Astrocyte (in vitro differentiated cells and primary cell): Measurements from ENCODE around the gene ADORA2A. TPM values are rescaled to one million over a fixed set of nuclear protein-coding genes. Genes with fewer than 3 reads are reported as not detected.

Experiments
- DNase-seq: peaks from one replicate; pipeline ENCODE4 v3.0.0-alpha.2; 2010; ENCODE audit warnings: low read depth
- FAIRE-seq: peaks from 2 replicates; lab custom pipeline; 2011; peaks lifted over from hg19 to GRCh38; lab: Jason Lieb, UNC
- H2AFZ ChIP-seq: 2 replicates; pipeline ENCODE4 v1.6.0; 2012; ENCODE audit warnings: low read depth, low read length, inconsistent platforms
- H3K27ac ChIP-seq: 2 replicates; pipeline ENCODE4 v1.5.1; 2011; ENCODE audit warnings: low read depth, low read length, inconsistent platforms
- H3K27me3 ChIP-seq: 2 replicates; pipeline ENCODE4 v1.6.0; 2011; ENCODE audit warnings: low read length, inconsistent platforms; ENCODE audit not compliant: insufficient read depth
- H3K36me3 ChIP-seq: 2 replicates; pipeline ENCODE4 v1.5.1; 2011; ENCODE audit warnings: low read length, inconsistent platforms; ENCODE audit not compliant: insufficient read depth
- H3K4me1 ChIP-seq: 2 replicates; pipeline ENCODE4 v1.5.1; 2011; ENCODE audit warnings: low read length, inconsistent platforms; ENCODE audit not compliant: insufficient read depth
- H3K4me2 ChIP-seq: 2 replicates; pipeline ENCODE4 v1.6.0; 2012; ENCODE audit warnings: low read length, inconsistent platforms
- H3K4me3 ChIP-seq: 2 replicates; pipeline ENCODE4 v1.5.1; 2011; ENCODE audit warnings: low read depth, mild to moderate bottlenecking, low read length, inconsistent platforms; ENCODE audit not compliant: insufficient read depth
- H3K79me2 ChIP-seq: 2 replicates; pipeline ENCODE4 v1.6.0; 2012; ENCODE audit warnings: mild to moderate bottlenecking, low read length, inconsistent platforms; ENCODE audit not compliant: insufficient read depth
- H3K9ac ChIP-seq: 2 replicates; pipeline ENCODE4 v1.6.0; 2012; ENCODE audit warnings: mild to moderate bottlenecking, low read length, inconsistent platforms
- H3K9me3 ChIP-seq: 2 replicates; pipeline ENCODE4 v1.5.1; 2012; ENCODE audit warnings: low read depth, mild to moderate bottlenecking, low read length, inconsistent platforms; ENCODE audit not compliant: insufficient read depth
- H4K20me1 ChIP-seq: 2 replicates; pipeline ENCODE4 v1.6.0; 2012; ENCODE audit warnings: low read length, inconsistent platforms; ENCODE audit not compliant: insufficient read depth
- H3K27ac Mint-ChIP-seq: one replicate; pipeline ENCODE4 v1.8.0; 2021; ENCODE audit warnings: mild to moderate bottlenecking, mixed read lengths; ENCODE audit not compliant: unreplicated experiment
- H3K27me3 Mint-ChIP-seq: one replicate; pipeline ENCODE4 v1.8.0; 2021; ENCODE audit warnings: low read depth, mixed read lengths; ENCODE audit not compliant: unreplicated experiment
- H3K36me3 Mint-ChIP-seq: one replicate; pipeline ENCODE4 v1.8.0; 2021; ENCODE audit warnings: low read depth, mixed read lengths; ENCODE audit not compliant: unreplicated experiment
- H3K4me1 Mint-ChIP-seq: one replicate; pipeline ENCODE4 v1.8.0; 2021; ENCODE audit warnings: low read depth, mixed read lengths; ENCODE audit not compliant: unreplicated experiment
- H3K4me3 Mint-ChIP-seq: one replicate; pipeline ENCODE4 v1.8.0; 2021; ENCODE audit warnings: mild to moderate bottlenecking, moderate library complexity, mixed read lengths; ENCODE audit not compliant: unreplicated experiment
- H3K9me3 Mint-ChIP-seq: one replicate; pipeline ENCODE4 v1.8.0; 2021; ENCODE audit warnings: mild to moderate bottlenecking, mixed read lengths; ENCODE audit not compliant: unreplicated experiment
- CTCF ChIP-seq: IDR thresholded peaks from 2 replicates; pipeline ENCODE4 v1.5.1; 2011; ENCODE audit warnings: low read depth, mild to moderate bottlenecking, inconsistent platforms, low read length, moderate library complexity; ENCODE audit not compliant: insufficient read depth
- EZH2 ChIP-seq: IDR thresholded peaks from 2 replicates; pipeline ENCODE4 v1.6.1; 2012; ENCODE audit warnings: mild to moderate bottlenecking, low read length, inconsistent platforms; ENCODE audit not compliant: insufficient read depth
- total RNA-seq: library from RNA; stranded (reverse); gene quantifications from 2 replicates; pipeline ENCODE4 v1.2.1, GENCODE V29; 2021

Gene ADORA2A
- total RNA-seq, 1 donor from 2014 or later, result 3.9 TPM

GRCh38 chr22:24434471-24435322 is 7.3 kb downstream of the ADORA2A start:
- H3K79me2 ChIP-seq, result no peaks in the 10 kb centered on the region
- Mint-ChIP-seq H3K9me3 (no peaks in the 10 kb centered on the region), H3K27ac (peak overlapping the region; percentile 47), H3K27me3 (peaks cover 9% of the 10 kb centered on the region), H3K4me1 (peaks cover 11% of the 10 kb centered on the region), H3K4me3 (no peak overlapping the region), H3K36me3 (no peaks in the 10 kb centered on the region)
- TF ChIP-seq EZH2 (no peak), CTCF (no peak)
- FAIRE-seq (peak; percentile 23), DNase-seq (peak; percentile 19)
- H3K4me1 ChIP-seq, result peaks cover 33% of the 10 kb centered on the region
- no peak overlapping the region for H3K4me3 ChIP-seq
- no peaks in the 10 kb centered on the region for H3K27me3 ChIP-seq
- H3K9ac ChIP-seq, result no peak overlapping the region
- no peaks in the 10 kb centered on the region for H3K9me3 ChIP-seq
- no peaks in the 10 kb centered on the region for H4K20me1 ChIP-seq
- no peaks in the 10 kb centered on the region for H3K36me3 ChIP-seq
- no peak overlapping the region for H2AFZ ChIP-seq
- no peak overlapping the region for H3K27ac ChIP-seq
- no peak overlapping the region for H3K4me2 ChIP-seq

GRCh38 chr22:24435323-24435645 is 7.9 kb downstream of the ADORA2A start:
- Histone ChIP-seq H3K79me2 (no peaks in the 10 kb centered on the region), H3K36me3 (no peaks in the 10 kb centered on the region), H3K4me2 (no peak overlapping the region), H4K20me1 (no peaks in the 10 kb centered on the region), H3K4me3 (no peak overlapping the region), H3K27me3 (no peaks in the 10 kb centered on the region), H3K9me3 (no peaks in the 10 kb centered on the region), H2AFZ (no peak overlapping the region), H3K4me1 (peaks cover 27% of the 10 kb centered on the region), H3K27ac (no peak overlapping the region), H3K9ac (no peak overlapping the region)
- no peak for FAIRE-seq
- TF ChIP-seq CTCF (no peak), EZH2 (no peak)
- Mint-ChIP-seq H3K27me3 (peaks cover 9% of the 10 kb centered on the region), H3K4me1 (peaks cover 11% of the 10 kb centered on the region), H3K36me3 (no peaks in the 10 kb centered on the region), H3K27ac (no peak overlapping the region), H3K4me3 (no peak overlapping the region), H3K9me3 (no peaks in the 10 kb centered on the region)
- DNase-seq, result no peak

GRCh38 chr22:24435861-24436371 is 8.5 kb downstream of the ADORA2A start:
- no peaks in the 10 kb centered on the region for H4K20me1 ChIP-seq

More at GRCh38 chr22:24435861-24436371, 8.5 kb downstream of the ADORA2A start:
- Histone ChIP-seq H3K4me3 (no peak overlapping the region), H3K27ac (no peak overlapping the region), H2AFZ (peak overlapping the region; percentile 43), H3K27me3 (no peaks in the 10 kb centered on the region), H3K9me3 (no peaks in the 10 kb centered on the region), H3K9ac (no peak overlapping the region), H3K79me2 (no peaks in the 10 kb centered on the region), H3K4me1 (peaks cover 26% of the 10 kb centered on the region), H3K36me3 (no peaks in the 10 kb centered on the region), H3K4me2 (no peak overlapping the region)
- Mint-ChIP-seq H3K9me3 (peaks cover 4% of the 10 kb centered on the region), H3K4me3 (no peak overlapping the region), H3K36me3 (peaks cover 3% of the 10 kb centered on the region), H3K27me3 (peaks cover 9% of the 10 kb centered on the region), H3K4me1 (peaks cover 11% of the 10 kb centered on the region), H3K27ac (no peak overlapping the region)
- DNase-seq, result no peak
- no peak for TF ChIP-seq EZH2
- TF ChIP-seq CTCF, result no peak
- no peak for FAIRE-seq
